Measurements from ENCODE around the gene MAD1L1. TPM values are rescaled to one million over a fixed set of nuclear protein-coding genes. Genes with fewer than 3 reads are reported as not detected.

The MAD1L1 gene
- total RNA-seq, 6 experiments from 2014 or later: 15.1 to 37.4 (median 20.5) TPM

DNA sequence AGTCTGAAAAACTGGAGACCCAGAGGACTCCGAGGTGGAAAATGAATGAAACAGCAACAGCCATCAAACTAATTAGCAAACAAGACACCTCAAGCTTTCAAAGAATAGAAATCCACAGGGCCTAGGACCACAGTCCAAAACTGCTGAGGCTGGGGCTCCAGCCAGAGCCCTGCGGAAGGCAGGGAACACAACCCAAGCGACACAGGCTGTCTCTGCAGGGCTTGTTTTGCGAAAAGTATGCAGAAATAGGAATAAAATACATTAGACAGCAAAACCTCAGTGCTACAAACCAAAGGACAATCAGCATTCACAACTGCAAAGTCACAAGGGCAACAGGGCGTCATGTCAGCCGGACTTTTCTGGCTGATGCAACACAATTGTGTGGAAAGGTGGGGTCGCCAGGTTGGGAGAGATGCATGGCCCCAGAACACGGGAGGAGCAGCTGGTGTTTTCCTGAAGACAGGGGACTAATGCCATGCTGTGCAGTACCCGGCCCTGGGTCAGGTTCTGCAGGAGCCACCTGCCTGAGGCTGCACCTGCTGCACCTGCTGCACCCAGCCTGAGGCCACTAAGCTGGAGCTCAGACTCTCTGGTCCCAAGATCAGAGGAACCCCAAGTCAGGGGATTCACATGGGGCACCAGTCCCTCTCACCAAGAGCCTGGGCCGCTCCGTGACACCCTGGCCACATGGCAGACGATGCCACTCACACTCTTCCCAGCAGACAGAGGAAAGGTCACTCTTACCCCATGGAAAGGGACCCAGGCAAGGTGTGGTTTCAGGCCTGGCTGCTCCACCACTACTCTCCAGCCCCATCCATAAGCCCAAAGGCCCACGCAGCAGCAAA is 74.2 kb downstream of the MAD1L1 start:
- Histone ChIP-seq H3K4me1 (no peaks in the 10 kb centered on the region), H3K27me3 (no peaks in the 10 kb centered on the region), H3K9me3 (no peaks in the 10 kb centered on the region), H3K27ac (no peak overlapping the region), H3K36me3 (no peaks in the 10 kb centered on the region), H3K4me3 (no peak overlapping the region)
- TF ChIP-seq POLR2A (IDR thresholded peaks at IDR 0.05): no peak
- TF ChIP-seq, protein P1, sequence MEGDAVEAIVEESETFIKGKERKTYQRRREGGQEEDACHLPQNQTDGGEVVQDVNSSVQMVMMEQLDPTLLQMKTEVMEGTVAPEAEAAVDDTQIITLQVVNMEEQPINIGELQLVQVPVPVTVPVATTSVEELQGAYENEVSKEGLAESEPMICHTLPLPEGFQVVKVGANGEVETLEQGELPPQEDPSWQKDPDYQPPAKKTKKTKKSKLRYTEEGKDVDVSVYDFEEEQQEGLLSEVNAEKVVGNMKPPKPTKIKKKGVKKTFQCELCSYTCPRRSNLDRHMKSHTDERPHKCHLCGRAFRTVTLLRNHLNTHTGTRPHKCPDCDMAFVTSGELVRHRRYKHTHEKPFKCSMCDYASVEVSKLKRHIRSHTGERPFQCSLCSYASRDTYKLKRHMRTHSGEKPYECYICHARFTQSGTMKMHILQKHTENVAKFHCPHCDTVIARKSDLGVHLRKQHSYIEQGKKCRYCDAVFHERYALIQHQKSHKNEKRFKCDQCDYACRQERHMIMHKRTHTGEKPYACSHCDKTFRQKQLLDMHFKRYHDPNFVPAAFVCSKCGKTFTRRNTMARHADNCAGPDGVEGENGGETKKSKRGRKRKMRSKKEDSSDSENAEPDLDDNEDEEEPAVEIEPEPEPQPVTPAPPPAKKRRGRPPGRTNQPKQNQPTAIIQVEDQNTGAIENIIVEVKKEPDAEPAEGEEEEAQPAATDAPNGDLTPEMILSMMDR (IDR thresholded peaks at IDR 0.05): no peak
- intact Hi-C loops (cut with DNase I): no loop called here
- ATAC-seq (peak in 1 of 4 donors; percentile 31), DNase-seq (no peak)
- 82% methylated on average over 5 of the region's 13 CpGs for WGBS (ENCODE audit: insufficient coverage, low coverage, low lambda C conversion rate, missing lambda C conversion rate)

DNA sequence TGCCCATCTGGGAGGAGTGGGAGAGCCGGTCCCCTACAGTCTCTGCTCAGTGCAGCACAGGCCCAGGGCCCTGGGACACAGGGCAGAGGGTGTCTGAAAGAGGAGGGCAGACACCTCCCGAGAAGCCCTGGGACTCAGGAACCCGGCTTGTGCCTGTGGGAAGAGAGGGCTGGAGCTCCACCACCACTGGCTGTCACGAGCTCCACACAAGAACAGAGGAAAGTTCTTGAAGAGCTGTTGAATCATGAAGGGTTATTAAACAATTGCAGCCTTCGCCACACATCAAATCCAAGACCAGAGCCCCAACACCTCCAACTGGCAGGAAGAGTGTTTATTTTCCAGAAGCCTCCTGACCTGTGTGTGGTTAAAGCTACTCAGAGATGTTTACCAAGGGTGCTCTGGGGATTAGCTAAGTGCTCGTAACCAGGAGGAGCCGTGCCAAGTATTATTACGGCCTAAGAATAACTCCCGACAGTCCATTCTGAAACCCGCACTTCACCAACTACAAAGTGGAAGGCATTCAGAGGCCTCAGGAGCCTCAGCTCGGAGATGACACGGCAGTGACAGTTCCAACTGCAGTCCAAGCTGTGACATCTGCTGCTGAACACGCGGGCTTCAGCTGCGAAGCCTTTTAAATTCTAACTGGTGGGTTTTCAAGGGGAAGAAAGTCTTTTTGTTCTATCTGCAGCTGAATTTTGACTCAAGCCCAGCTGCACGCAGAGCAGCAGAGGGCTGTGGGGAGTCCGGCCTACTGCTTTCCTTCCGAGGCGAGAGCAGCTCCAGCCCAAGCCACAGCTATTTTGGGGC is 75.1 kb downstream of the MAD1L1 start:
- TF ChIP-seq, protein P1 (IDR thresholded peaks at IDR 0.05): no peak
- TF ChIP-seq POLR2A (IDR thresholded peaks at IDR 0.05): no peak
- no peaks in the 10 kb centered on the region for H3K9me3 ChIP-seq
- no peak overlapping the region for H3K4me3 ChIP-seq
- no peak for ATAC-seq
- intact Hi-C loops (cut with DNase I): no loop called here
- peak in 1 of 3 donors; percentile 28 for DNase-seq
- H3K27ac ChIP-seq: no peak overlapping the region
- H3K36me3 ChIP-seq: no peaks in the 10 kb centered on the region
- WGBS (ENCODE audit: insufficient coverage, low coverage, low lambda C conversion rate, missing lambda C conversion rate): 92% methylated on average over 5 of the region's 19 CpGs
- no peaks in the 10 kb centered on the region for H3K4me1 ChIP-seq
- H3K27me3 ChIP-seq: no peaks in the 10 kb centered on the region

DNA sequence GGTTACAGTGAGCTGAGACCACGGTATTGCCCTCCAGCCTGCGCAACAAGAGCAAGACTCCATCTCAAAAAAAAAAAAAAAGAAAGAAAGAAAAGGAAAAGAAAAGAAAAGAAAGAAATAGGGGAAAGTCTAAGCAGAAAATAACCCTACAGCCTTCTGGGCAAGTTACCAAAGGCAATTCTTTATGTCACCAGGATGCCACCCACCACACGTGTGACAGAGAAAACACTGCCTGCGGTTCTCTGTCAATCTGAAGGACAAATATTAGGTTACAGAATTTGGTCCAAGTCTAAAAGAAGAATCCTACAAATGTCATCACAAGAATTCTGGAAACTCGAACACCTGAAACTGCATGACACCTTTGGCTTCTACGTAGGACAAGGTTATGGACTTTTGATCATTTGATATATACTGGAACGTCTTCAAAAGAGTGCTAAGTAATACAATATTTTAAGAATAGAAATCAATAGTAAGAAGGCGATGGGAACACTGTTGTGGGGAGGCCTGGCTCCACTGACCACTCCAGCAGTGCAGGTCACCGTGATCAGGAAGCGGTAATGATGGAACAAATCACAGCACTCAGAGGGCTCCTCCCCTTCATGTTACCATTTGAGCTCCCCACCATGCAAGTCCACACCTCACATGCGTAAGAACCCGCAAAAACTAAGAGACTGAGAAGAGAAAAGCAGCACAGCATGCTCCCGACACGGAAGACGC is 75.8 kb downstream of the MAD1L1 start:
- H3K27ac ChIP-seq: no peak overlapping the region
- H3K4me1 ChIP-seq: no peaks in the 10 kb centered on the region
- WGBS (ENCODE audit: insufficient coverage, low coverage, low lambda C conversion rate, missing lambda C conversion rate): 91% methylated on average over 10 of the region's 15 CpGs
- no peaks in the 10 kb centered on the region for H3K9me3 ChIP-seq
- H3K27me3 ChIP-seq: no peaks in the 10 kb centered on the region
- ATAC-seq (no peak), DNase-seq (no peak)
- H3K4me3 ChIP-seq: no peak overlapping the region
- TF ChIP-seq, protein P1 (IDR thresholded peaks at IDR 0.05): no peak
- no peak for TF ChIP-seq POLR2A (IDR thresholded peaks at IDR 0.05)
- intact Hi-C loops (cut with DNase I): no loop called here
- no peaks in the 10 kb centered on the region for H3K36me3 ChIP-seq

DNA sequence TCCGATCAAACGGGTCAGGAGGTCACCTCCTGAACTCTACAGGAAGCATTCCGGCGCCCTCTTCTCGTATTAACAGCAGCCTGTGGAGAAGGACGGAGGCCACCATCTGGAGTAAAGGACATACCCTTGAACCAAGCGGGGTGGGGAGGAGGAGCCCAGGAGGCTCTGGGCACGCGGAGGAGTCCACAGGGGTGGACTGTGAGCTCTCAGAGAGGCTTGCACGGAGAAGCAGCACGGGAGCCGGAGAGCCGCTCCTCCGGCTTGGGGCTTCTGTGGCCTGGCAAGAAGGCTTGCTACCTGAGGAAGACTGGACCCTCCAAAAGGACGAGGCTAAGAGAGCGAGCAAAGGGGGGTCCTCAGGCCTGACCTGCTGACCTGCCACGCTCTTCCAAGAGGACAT is 77.9 kb downstream of the MAD1L1 start:
- no peak overlapping the region for H3K4me3 ChIP-seq
- H3K27ac ChIP-seq: no peak overlapping the region
- ATAC-seq (no peak), DNase-seq (peak in 1 of 3 donors; percentile 13)
- WGBS (ENCODE audit: insufficient coverage, low coverage, low lambda C conversion rate, missing lambda C conversion rate): 89% methylated on average over 8 of the region's 17 CpGs
- no peaks in the 10 kb centered on the region for H3K27me3 ChIP-seq
- no peak for TF ChIP-seq POLR2A (IDR thresholded peaks at IDR 0.05)
- TF ChIP-seq, protein P1 (IDR thresholded peaks at IDR 0.05): no peak
- intact Hi-C loops (cut with DNase I): no loop called here
- H3K9me3 ChIP-seq: no peaks in the 10 kb centered on the region
- no peaks in the 10 kb centered on the region for H3K4me1 ChIP-seq
- H3K36me3 ChIP-seq: no peaks in the 10 kb centered on the region
